Measurements from ENCODE around the gene CNIH2.
"Not testable (repeated sequence)": the region's sequence is repeated elsewhere in the genome, so short reads cannot be mapped to it uniquely, and the experiment has no call there.

GRCh38 chr11:66253081-66253480 lies 24.9 kb upstream of the CNIH2 start:
- not testable (repeated sequence) for TF ChIP-seq CTCF, POLR2A (IDR thresholded peaks at IDR 0.05)

All from Peyer's patch (tissue), 4 donors.